PFSK-1 (cell line): ENCODE results near the gene TM4SF18.

Source experiments
- FOXP2 ChIP-seq: optimal IDR thresholded peaks from 2 replicates; pipeline ENCODE3; 2011; ENCODE audit warnings: borderline replicate concordance, control low read depth, inconsistent platforms; ENCODE audit not compliant: insufficient read depth; ENCODE audit errors: extremely low read length, extremely low read depth
- POLR2AphosphoS5 ChIP-seq: IDR thresholded peaks from 2 replicates; pipeline ENCODE4 v1.6.1; 2012; ENCODE audit warnings: low read depth, mild to moderate bottlenecking, control low read depth, low read length, moderate library complexity
- SIN3A ChIP-seq: IDR thresholded peaks from 2 replicates; pipeline ENCODE4 v1.6.1; 2012; ENCODE audit warnings: mild to moderate bottlenecking, low read length, moderate library complexity, borderline replicate concordance; ENCODE audit not compliant: insufficient read depth
- TAF1 ChIP-seq: IDR thresholded peaks from 2 replicates; pipeline ENCODE4 v1.6.1; 2012; ENCODE audit warnings: low read length, control low read depth, borderline replicate concordance; ENCODE audit not compliant: insufficient read depth
- TF ChIP-seq, protein P1 (sequence below), 2 experiments: IDR thresholded peaks; 2 replicates each; pipeline versions ENCODE4 v1.6.1 to v1.8.0; 2011 to 2012; ENCODE audit warnings: low read depth in 2 of 2, low read length in 2 of 2, control low read depth in 1 of 2, inconsistent platforms in 1 of 2, mild to moderate bottlenecking in 1 of 2, moderate library complexity in 1 of 2; ENCODE audit not compliant: insufficient read depth in 1 of 2

The TM4SF18 gene

DNA sequence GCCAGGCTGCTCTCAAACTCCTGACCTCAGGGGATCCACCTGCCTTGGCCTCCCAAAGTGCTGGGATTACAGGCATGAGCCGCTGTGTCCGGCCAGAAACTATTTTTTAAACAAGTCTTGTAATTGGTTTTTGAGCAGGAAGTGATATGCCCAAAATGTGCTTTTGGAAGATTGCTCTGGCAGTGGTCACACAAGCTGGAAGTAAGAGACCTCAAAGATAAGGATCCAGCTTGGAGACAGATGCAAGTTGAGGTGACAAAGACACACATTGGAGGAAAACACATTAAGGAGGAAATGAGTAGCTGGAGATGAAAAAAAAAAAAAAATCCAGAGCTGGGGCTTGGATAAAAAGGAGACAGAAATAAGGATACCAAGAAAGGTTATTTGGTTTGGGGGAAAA lies 6.3 kb downstream of the TM4SF18 start:
- TF ChIP-seq, protein P1, sequence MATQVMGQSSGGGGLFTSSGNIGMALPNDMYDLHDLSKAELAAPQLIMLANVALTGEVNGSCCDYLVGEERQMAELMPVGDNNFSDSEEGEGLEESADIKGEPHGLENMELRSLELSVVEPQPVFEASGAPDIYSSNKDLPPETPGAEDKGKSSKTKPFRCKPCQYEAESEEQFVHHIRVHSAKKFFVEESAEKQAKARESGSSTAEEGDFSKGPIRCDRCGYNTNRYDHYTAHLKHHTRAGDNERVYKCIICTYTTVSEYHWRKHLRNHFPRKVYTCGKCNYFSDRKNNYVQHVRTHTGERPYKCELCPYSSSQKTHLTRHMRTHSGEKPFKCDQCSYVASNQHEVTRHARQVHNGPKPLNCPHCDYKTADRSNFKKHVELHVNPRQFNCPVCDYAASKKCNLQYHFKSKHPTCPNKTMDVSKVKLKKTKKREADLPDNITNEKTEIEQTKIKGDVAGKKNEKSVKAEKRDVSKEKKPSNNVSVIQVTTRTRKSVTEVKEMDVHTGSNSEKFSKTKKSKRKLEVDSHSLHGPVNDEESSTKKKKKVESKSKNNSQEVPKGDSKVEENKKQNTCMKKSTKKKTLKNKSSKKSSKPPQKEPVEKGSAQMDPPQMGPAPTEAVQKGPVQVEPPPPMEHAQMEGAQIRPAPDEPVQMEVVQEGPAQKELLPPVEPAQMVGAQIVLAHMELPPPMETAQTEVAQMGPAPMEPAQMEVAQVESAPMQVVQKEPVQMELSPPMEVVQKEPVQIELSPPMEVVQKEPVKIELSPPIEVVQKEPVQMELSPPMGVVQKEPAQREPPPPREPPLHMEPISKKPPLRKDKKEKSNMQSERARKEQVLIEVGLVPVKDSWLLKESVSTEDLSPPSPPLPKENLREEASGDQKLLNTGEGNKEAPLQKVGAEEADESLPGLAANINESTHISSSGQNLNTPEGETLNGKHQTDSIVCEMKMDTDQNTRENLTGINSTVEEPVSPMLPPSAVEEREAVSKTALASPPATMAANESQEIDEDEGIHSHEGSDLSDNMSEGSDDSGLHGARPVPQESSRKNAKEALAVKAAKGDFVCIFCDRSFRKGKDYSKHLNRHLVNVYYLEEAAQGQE (IDR thresholded peaks at IDR 0.05; ENCODE audit: insufficient read depth in 1 of 2, low read depth in 2 of 2, low read length in 2 of 2), result no peak
- TF ChIP-seq POLR2AphosphoS5 (no peak), SIN3A (no peak), FOXP2 (no peak), TAF1 (no peak)

DNA sequence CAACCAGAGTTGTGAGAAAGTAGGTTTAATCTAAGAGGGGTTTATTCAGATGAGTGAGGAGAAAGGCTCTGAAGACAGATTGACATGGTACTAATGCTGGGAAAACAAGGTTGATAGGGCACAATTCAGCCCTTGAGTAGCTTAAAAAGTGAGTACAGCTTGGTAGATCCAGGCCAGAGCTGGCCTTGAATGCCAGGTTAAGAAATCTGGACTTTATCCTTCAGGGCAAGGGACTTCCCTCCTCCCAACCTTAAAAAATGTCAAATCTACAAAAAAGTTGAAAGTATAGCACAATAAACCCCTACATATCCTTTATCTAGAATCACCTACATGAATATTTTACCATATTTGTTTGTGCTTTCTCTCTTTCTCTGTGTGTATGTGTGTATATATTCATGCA lies 7.9 kb downstream of the TM4SF18 start:
- TF ChIP-seq POLR2AphosphoS5 (no peak), SIN3A (no peak)
- TF ChIP-seq, protein P1 (IDR thresholded peaks at IDR 0.05; ENCODE audit: insufficient read depth in 1 of 2, low read depth in 2 of 2, low read length in 2 of 2), result no peak

DNA sequence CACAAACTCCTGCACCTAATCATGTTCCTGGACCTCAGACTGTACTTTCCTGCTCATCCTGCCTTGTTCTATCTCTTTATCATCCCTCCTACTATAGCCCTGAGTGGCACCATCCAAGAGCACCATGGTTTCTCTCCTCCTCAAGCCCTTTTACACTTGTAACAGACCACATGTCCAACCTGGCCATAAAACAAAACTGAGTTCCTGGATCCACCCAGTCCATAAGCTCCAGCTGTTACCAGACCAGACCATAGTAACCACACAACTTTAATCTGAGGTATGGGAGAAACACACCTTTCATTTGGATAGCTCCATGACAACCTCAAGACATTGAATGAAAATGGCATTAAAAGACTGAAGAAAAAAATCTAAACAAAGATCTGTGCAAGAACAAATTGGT lies 9.1 kb downstream of the TM4SF18 start:
- TF ChIP-seq FOXP2, result no peak
- TF ChIP-seq, protein P1 (IDR thresholded peaks at IDR 0.05; ENCODE audit: insufficient read depth in 1 of 2, low read depth in 2 of 2, low read length in 2 of 2), result no peak
- no peak for TF ChIP-seq SIN3A
- no peak for TF ChIP-seq TAF1
- TF ChIP-seq POLR2AphosphoS5, result no peak

DNA sequence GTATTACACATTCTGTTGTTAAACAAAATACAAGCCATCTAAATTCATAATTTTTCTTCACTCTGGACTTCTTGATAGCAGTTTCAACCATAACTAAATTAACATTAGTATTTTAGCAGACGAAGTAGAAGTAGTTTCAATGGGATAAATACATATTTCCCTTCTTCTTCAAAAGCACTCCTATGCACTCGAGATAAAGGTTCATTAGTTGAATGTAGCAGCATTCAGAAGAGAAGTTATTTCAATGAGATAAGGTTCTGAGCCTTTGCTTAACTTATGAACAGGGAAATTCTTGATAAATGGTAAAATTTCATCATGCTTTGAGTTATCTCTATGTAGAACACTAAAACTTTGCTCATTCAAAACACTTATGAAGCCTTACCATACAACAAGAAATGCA lies 11.8 kb downstream of the TM4SF18 start:
- no peak for TF ChIP-seq TAF1
- TF ChIP-seq, protein P1 (IDR thresholded peaks at IDR 0.05; ENCODE audit: insufficient read depth in 1 of 2, low read depth in 2 of 2, low read length in 2 of 2), result no peak
- no peak for TF ChIP-seq POLR2AphosphoS5
- no peak for TF ChIP-seq SIN3A
- no peak for TF ChIP-seq FOXP2

DNA sequence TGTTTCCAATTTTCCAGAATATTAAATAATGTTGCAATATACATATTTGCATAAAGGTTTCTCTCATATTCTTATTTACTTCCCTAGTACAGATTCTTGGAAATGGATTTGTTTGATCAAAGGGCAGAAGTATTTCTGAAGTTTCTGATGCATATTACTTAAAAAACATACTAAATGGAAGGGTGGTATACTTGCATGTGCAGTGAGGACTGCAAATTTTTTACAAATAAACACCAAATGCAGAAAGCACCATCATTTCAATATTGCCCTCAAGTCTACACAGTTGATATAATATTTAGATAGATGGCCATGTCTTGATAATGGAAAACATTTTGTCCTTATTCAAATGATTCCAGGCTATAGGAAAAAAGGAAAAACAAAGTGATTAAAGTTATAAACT lies 12.3 kb downstream of the TM4SF18 start:
- TF ChIP-seq SIN3A (no peak), TAF1 (no peak), POLR2AphosphoS5 (no peak), FOXP2 (no peak)
- TF ChIP-seq, protein P1 (IDR thresholded peaks at IDR 0.05; ENCODE audit: insufficient read depth in 1 of 2, low read depth in 2 of 2, low read length in 2 of 2), result no peak
